HG02678 (cell line): ENCODE data around the gene SEH1L.

Experiments used
- ATAC-seq: cut with Tn5 transposase; IDR thresholded peaks from one replicate; pipeline ENCODE4 v1.9.1; 2021; ENCODE audit warnings: mild to moderate bottlenecking, moderate library complexity; ENCODE audit not compliant: unreplicated experiment

Gene SEH1L

DNA sequence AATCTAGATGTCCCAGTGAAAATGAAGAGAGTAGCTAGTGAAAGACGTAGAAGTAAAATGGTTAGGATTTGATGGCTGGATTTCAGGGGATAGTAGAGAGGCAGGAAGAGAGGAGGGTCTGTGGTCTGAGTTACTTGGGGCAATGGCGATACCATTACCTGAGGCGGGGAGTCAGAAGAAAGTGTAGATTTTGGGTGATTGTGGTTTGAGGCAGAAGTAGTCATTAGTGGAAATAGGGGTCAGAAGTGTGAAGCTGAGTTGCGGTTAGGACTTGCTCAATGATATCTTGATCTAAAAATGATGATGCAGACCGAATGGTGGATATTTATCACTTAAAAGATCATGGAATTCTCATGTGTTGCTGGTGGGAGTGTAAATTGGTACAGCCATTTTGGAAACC, 84.4 kb downstream of the SEH1L start:
- no peak for ATAC-seq

DNA sequence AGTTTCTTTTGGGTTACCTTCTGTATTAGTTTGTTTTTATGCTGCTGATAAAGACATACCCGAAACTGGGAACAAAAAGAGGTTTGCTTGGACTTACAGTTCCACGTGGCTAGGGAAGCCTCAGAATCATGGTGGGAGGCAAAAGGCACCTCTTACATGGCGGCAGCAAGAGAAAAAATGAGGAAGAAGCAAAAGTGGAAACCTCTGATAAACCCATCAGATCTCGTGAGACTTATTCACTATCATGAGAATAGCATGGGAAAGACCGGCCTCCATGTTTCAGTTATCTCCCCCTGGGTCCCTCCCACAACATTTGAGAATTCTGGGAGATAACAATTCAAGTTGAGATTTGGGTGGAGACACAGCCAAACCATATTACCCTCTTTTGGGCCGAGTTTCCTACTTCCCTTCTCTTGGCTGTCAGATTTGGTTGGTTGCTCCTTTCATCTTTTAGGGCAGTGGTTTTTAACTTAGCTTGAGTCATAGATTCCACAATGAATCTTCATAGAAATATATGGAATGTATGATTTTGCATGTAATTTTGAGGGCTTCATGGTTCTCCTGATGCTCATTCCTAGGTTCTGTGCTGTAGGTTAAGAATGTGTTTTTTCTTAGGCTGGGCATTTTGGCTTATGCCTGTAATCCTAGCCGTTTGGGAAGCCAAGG, 87.6 kb downstream of the SEH1L start:
- ATAC-seq = no peak

DNA sequence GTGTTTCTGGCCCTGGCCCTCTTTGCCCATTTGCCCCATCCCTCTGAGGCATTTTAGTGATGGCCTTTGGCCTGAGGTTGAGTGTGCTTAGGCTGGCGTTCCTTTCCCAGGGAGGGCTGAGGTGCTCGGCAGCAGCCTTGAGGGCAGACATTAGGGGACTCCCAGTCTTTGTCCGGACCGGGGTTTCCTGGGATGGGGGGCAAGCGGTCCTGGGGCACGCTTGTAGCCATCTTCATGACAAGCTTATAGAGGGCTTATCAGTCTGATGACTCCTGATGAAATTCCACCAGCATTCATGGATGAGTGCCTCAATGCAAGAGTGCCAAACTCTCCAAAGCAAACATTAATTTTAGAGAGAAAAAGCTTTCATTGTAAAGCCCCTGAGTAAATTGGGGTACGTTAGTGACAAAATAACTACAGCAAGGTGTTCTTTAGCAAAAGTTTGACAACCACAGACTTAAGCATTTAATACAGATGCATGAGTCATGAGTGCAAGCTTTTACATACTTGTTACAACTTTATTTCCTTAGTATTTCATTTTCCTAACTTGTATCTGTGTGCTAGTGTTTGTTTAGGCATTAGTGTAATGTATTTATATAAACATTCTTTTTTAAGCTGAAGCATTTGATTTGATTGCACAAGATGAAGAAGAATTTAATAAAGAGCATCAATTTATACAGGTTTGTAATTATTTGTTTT, 89.0 kb downstream of the SEH1L start:
- ATAC-seq = no peak
